Breast epithelium (tissue), 3 donors: Measurements from ENCODE around the gene CFAP300.

Experiments
- POLR2A ChIP-seq: fragments of 450-650 bp; IDR thresholded peaks from one replicate; pipeline ENCODE4 v1.6.1; 2016; ENCODE audit warnings: antibody characterized with exemption, mild to moderate bottlenecking, moderate library complexity
- TF ChIP-seq, protein P1 (sequence below), 3 donors: fragments of 450-650 bp; IDR thresholded peaks; one replicate each; pipeline ENCODE4 v1.5.1; 2016 to 2017; ENCODE audit warnings: antibody characterized with exemption in 3 of 3, mild to moderate bottlenecking in 3 of 3, moderate library complexity in 3 of 3

DNA sequence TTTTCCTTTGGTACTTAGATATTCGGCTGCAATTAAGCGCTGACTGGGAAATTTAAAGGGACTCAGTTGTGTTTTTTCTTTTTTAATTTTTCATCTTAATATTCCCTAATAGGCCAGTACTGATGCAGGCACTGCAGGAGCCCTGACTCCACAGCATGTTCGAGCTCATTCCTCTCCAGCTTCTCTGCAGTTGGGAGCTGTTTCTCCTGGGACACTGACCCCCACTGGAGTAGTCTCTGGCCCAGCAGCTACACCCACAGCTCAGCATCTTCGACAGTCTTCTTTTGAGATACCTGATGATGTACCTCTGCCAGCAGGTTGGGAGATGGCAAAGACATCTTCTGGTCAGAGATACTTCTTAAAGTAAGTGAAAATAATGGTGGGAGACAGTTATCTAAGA is 66.8 kb downstream of the CFAP300 start:
- TF ChIP-seq, protein P1, sequence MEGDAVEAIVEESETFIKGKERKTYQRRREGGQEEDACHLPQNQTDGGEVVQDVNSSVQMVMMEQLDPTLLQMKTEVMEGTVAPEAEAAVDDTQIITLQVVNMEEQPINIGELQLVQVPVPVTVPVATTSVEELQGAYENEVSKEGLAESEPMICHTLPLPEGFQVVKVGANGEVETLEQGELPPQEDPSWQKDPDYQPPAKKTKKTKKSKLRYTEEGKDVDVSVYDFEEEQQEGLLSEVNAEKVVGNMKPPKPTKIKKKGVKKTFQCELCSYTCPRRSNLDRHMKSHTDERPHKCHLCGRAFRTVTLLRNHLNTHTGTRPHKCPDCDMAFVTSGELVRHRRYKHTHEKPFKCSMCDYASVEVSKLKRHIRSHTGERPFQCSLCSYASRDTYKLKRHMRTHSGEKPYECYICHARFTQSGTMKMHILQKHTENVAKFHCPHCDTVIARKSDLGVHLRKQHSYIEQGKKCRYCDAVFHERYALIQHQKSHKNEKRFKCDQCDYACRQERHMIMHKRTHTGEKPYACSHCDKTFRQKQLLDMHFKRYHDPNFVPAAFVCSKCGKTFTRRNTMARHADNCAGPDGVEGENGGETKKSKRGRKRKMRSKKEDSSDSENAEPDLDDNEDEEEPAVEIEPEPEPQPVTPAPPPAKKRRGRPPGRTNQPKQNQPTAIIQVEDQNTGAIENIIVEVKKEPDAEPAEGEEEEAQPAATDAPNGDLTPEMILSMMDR (IDR thresholded peaks at IDR 0.05): no peak
- no peak for TF ChIP-seq POLR2A
